Measurements from ENCODE around the gene LRRFIP1. TPM values are rescaled to one million over a fixed set of nuclear protein-coding genes. Genes with fewer than 3 reads are reported as not detected.

The LRRFIP1 gene
- total and polyA plus RNA-seq, 10 of the 15 experiments (the other 5 are each of a cell fraction or from before 2014, with no cell fraction given) = 36.2 to 120 (median 74.3) TPM

DNA sequence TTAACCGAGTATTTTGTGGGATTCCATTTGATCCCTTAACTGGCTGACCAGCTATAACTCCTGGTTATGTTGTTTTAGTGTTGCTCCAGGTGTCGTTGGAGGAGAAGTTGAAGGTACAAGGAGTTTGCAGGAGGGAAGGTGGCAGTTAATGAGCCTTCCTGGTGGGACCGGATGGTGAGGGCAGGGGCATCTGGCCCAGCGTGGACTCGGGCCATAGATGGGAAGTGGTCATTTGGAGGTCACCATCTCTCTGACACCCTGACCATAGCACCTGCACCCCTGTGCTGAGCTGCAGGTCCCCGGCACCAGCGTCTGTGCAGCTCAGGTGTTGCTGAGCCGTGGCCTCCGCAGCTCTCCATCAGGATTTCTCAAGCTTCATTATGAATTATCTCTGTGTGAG lies 119.8 kb downstream of the LRRFIP1 start:
- in situ Hi-C loops (cut with MboI) = loop anchor here (10.0 kb wide), 1 partner anchor 162 kb away; no protein-coding TSS in a partner anchor
- BruUV-seq (replicated peaks) = no TSS peak
- POLR2A ChIA-PET = interaction anchor here (1.5 kb wide), 1 partner anchor 56 kb away, joined by 3 read pairs; no protein-coding TSS in a partner anchor

More for the DNA sequence above, 119.8 kb downstream of the LRRFIP1 start:
- intact Hi-C loops (cut with micrococcal nuclease; ENCODE audit: unreplicated experiment) = loop anchor here (5.0 to 10.0 kb wide), 2 partner anchors 125 to 232 kb away; no protein-coding TSS in a partner anchor
- ChIA-PET CTCF (interaction anchor here (0.7 to 9.2 kb wide), 10 partner anchors 11 to 234 kb away, joined by 3 to 209 read pairs (median 6); no protein-coding TSS in a partner anchor), SMC1A (ENCODE audit: uncharacterized antibody, unreplicated experiment) (interaction anchor here (0.7 to 7.6 kb wide), 7 partner anchors 35 to 565 kb away, joined by 3 to 151 read pairs (median 3); no protein-coding TSS in a partner anchor), RAD21 (ENCODE audit: unreplicated experiment) (interaction anchor here (0.9 to 6.1 kb wide), 5 partner anchors 13 to 234 kb away, joined by 3 to 114 read pairs (median 4); no protein-coding TSS in a partner anchor)
- Histone ChIP-seq H3K9me3 (replicated peaks; ENCODE audit: control insufficient read depth, insufficient read depth, low read length) (peaks cover 6% of the 10 kb centered on the region; the same call in 2 of the 3 replicates), H3K4me1 (ENCODE audit: control insufficient read depth, insufficient read depth, low read length) (peaks cover under 1% of the 10 kb centered on the region; the same call in 1 of the 2 replicates), H2AFZ (ENCODE audit: control insufficient read depth, low read depth, low read length) (no peak overlapping the region), H3K9ac (ENCODE audit: control insufficient read depth, insufficient read depth, low read length) (no peak overlapping the region), H4K20me1 (ENCODE audit: control insufficient read depth, insufficient read depth) (peaks cover 4% of the 10 kb centered on the region; the same call in 1 of the 2 replicates), H3K4me3 (no peak overlapping the region), H3K27me3 (replicated peaks in 1 of 2; ENCODE audit: control insufficient read depth in 2 of 2, insufficient read depth in 2 of 2, low read length in 1 of 2) (no peaks in the 10 kb centered on the region), H3K27ac (ENCODE audit: control insufficient read depth, insufficient read depth) (no peak overlapping the region), H3K4me2 (ENCODE audit: control insufficient read depth, insufficient read depth) (no peak overlapping the region), H3K36me3 (ENCODE audit: control insufficient read depth in 2 of 2, insufficient read depth in 2 of 2, low read length in 1 of 2) (peaks cover 18 to 25% of the 10 kb centered on the region in 2 experiments), H3K79me2 (ENCODE audit: control insufficient read depth, insufficient read depth, low read length) (peaks cover 11% of the 10 kb centered on the region)
- FAIRE-seq = no peak
- no peak for DNase-seq (ENCODE audit: low read depth, low spot score)
- TF ChIP-seq ZBED1 (IDR thresholded peaks at IDR 0.05; ENCODE audit: borderline replicate concordance) (no peak), ZNF274 (IDR thresholded peaks at IDR 0.05; ENCODE audit: insufficient read depth, insufficient read length) (no peak), MTA2 (IDR thresholded peaks at IDR 0.05; ENCODE audit: low read depth) (no peak), SIX5 (IDR thresholded peaks at IDR 0.05; ENCODE audit: low read depth, low read length, severe bottlenecking) (no peak), POLR2A (IDR thresholded peaks at IDR 0.05; ENCODE audit: low read depth, low read length) (peak; percentile 15; the same call in 1 of the 2 replicates), BCLAF1 (IDR thresholded peaks at IDR 0.05) (no peak), SUZ12 (IDR thresholded peaks at IDR 0.05; ENCODE audit: unreplicated experiment) (no peak)
- TF ChIP-seq, protein P1, sequence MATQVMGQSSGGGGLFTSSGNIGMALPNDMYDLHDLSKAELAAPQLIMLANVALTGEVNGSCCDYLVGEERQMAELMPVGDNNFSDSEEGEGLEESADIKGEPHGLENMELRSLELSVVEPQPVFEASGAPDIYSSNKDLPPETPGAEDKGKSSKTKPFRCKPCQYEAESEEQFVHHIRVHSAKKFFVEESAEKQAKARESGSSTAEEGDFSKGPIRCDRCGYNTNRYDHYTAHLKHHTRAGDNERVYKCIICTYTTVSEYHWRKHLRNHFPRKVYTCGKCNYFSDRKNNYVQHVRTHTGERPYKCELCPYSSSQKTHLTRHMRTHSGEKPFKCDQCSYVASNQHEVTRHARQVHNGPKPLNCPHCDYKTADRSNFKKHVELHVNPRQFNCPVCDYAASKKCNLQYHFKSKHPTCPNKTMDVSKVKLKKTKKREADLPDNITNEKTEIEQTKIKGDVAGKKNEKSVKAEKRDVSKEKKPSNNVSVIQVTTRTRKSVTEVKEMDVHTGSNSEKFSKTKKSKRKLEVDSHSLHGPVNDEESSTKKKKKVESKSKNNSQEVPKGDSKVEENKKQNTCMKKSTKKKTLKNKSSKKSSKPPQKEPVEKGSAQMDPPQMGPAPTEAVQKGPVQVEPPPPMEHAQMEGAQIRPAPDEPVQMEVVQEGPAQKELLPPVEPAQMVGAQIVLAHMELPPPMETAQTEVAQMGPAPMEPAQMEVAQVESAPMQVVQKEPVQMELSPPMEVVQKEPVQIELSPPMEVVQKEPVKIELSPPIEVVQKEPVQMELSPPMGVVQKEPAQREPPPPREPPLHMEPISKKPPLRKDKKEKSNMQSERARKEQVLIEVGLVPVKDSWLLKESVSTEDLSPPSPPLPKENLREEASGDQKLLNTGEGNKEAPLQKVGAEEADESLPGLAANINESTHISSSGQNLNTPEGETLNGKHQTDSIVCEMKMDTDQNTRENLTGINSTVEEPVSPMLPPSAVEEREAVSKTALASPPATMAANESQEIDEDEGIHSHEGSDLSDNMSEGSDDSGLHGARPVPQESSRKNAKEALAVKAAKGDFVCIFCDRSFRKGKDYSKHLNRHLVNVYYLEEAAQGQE (IDR thresholded peaks at IDR 0.05; ENCODE audit: low read depth, low read length) = no peak
- ATAC-seq = no peak
- 97% methylated on average over 9 of the region's 9 CpGs for WGBS (ENCODE audit: insufficient coverage, insufficient replicate concordance, low lambda C conversion rate, missing lambda C conversion rate)

Data from GM12878 (cell line).